Heart left ventricle (tissue), 13 donors: ENCODE results near the gene IRAK4.

Experiments used
- CTCF ChIP-seq, 12 donors: fragments of 200-600 bp; sonication (generic) in 4 of 12; IDR thresholded peaks; one replicate each; pipeline versions ENCODE4 v1.5.0 to v1.8.0; 2018 to 2022; ENCODE audit warnings: antibody characterized with exemption in 12 of 12, mild to moderate bottlenecking in 5 of 12
- POLR2A ChIP-seq, 2 donors: fragments of 450-650 bp; IDR thresholded peaks; one replicate each; pipeline ENCODE4 v1.6.1; 2017; ENCODE audit warnings: antibody characterized with exemption in 2 of 2, mild to moderate bottlenecking in 2 of 2, moderate library complexity in 2 of 2
- donor health status: ischemic (EF 13 %, LVEDD 7.1; RV severe dilation, severe dysfunction).
- donor health status: DM: no; HTN: yes; CAD: no.
- donor health status: DM: no; HTN: no; CAD: no.
- donor health status: ischemic (EF 25% LVEDD 6.9; RV normal size, moderate dysfunction).
- donor health status: ischemic (EF 25% LVEDD 5.7; RV mildly dilated, moderate dysfunction).
- donor health status: ischemic (EF 35%, LVEDD 5.7; RV mildly dilated, moderate dysfunction).
- donor health status: nonischemic (EF 11% LVEDD 7.7; RV severe dilation, severe dysfunction).
- donor health status: DM: yes; HTN: yes; CAD: no.
- donor health status: PGD.
- donor health status: ischemic (EF 29% LVEDD 5.4; RV normal size, mild dysfunction).
- donor health status: nonischemic (EF 23%, LVEDD 6.1; RV moderate dilation, normal function).

- TF ChIP-seq CTCF (IDR thresholded peaks at IDR 0.05) (no peak), POLR2A (IDR thresholded peaks at IDR 0.05) (no peak)
These were observed 53.3 kb downstream of the IRAK4 start for GRCh38 chr12:43812057-43812456.
